ENCODE measurements around the gene TMEM253. TPM values are rescaled to one million over a fixed set of nuclear protein-coding genes. Genes with fewer than 3 reads are reported as not detected.

TMEM253 gene
- total and polyA plus RNA-seq, 9 of the 15 experiments (the other 6 are each of a cell fraction or from before 2014, with no cell fraction given) = 0.11 to 0.61 (median 0.26) TPM; not detected in 3

- Histone ChIP-seq H3K4me1 (replicated peaks in 1 of 2; ENCODE audit: control insufficient read depth in 2 of 2, insufficient read depth in 2 of 2, low read length in 2 of 2) (peaks cover 22% of the 10 kb centered on the region in 2 experiments; a peak in 4 of 5 replicates), H3K4me2 (ENCODE audit: insufficient read depth, low read length) (no peak overlapping the region), H3K79me2 (ENCODE audit: control insufficient read depth, insufficient read depth, low read length) (no peaks in the 10 kb centered on the region), H3K9me1 (ENCODE audit: control insufficient read depth, insufficient read depth, low read length) (no peaks in the 10 kb centered on the region), H3K9me3 (replicated peaks; ENCODE audit: control insufficient read depth, insufficient read depth, low read depth, low read length) (no peaks in the 10 kb centered on the region), H3K27me3 (ENCODE audit: control insufficient read depth in 2 of 2, insufficient read depth in 2 of 2, low read length in 2 of 2) (no peaks in the 10 kb centered on the region), H2AFZ (ENCODE audit: low read depth, low read length) (no peak overlapping the region), H3K4me3 (no peak overlapping the region), H3K36me3 (ENCODE audit: control insufficient read depth, insufficient read depth, low read length) (peaks cover 2% of the 10 kb centered on the region; the same call in 1 of the 3 replicates), H4K20me1 (replicated peaks; ENCODE audit: control insufficient read depth, insufficient read depth, low read length) (no peaks in the 10 kb centered on the region), H3K9ac (ENCODE audit: insufficient read depth in 1 of 2, low read depth in 2 of 2, low read length in 2 of 2) (peak overlapping the region in 1 of 2 experiments; percentile 31; a peak in 1 of 4 replicates), H3K27ac (ENCODE audit: extremely low read depth, low read depth, low read length) (no peak overlapping the region)
- CTCF ChIA-PET (ENCODE audit: low intra/inter-chr PET ratio) = interaction anchor here (0.5 kb wide), 2 partner anchors 10 to 11 kb away, joined by 3 read pairs; no protein-coding TSS in a partner anchor
- POLR2A ChIA-PET = interaction anchor here (0.5 kb wide), 1 partner anchor 634 kb away, joined by 4 read pairs; no protein-coding TSS in a partner anchor
- 65% methylated on average over 10 of the region's 10 CpGs for WGBS (ENCODE audit: insufficient coverage, low coverage, missing lambda C conversion rate)
- TF ChIP-seq GTF2B (IDR thresholded peaks at IDR 0.05; ENCODE audit: extremely low read depth, insufficient read length) (no peak), HINFP (tag; conservative IDR thresholded peaks at IDR 0.05; ENCODE audit: low read depth) (no peak), POLR2H (tag; IDR thresholded peaks at IDR 0.05; ENCODE audit: low read depth) (no peak)
- intact Hi-C loops (cut with micrococcal nuclease) = no loop called here
- peak; percentile 63 for FAIRE-seq
- no TSS peak for BruUV-seq (replicated peaks)
- in situ Hi-C loops (cut with MboI) = no loop called here
- no peak for ATAC-seq
- DNase-seq (ENCODE audit: extremely low read depth in 1 of 4, low spot score in 3 of 4) = no peak
Measured at GRCh38 chr14:21096978-21097635, 3.8 kb upstream of the TMEM253 start.

All from K562 (cell line).